ENCODE results near the gene REC8.
"Not testable (repeated sequence)": the region's sequence is repeated elsewhere in the genome, so short reads cannot be mapped to it uniquely, and the experiment has no call there.

The REC8 gene

GRCh38 chr14:24195186-24196070, 23.5 kb downstream of the REC8 start, which contains the start of gene TM9SF1:
TSS of gene TM9SF1 (minus strand) at chr14:24195441. CDS start at chr14:24195019, 422 bp downstream.
- peak; percentile 84 to 92 for DNase-seq (ENCODE audit: low spot score in 2 of 2)
- Mint-ChIP-seq H3K4me1 (peaks cover 51% of the 10 kb centered on the region), H3K36me3 (peaks cover 90% of the 10 kb centered on the region), H3K27ac (peak within 1 kb of the TSS; percentile 99), H3K9me3 (peaks cover 4% of the 10 kb centered on the region), H3K4me3 (peak within 1 kb of the TSS; percentile 78)
- ATAC-seq = peak; percentile 94

- Mint-ChIP-seq H3K4me3 (peak overlapping the region; percentile 78), H3K9me3 (peaks cover 4% of the 10 kb centered on the region), H3K36me3 (peaks cover 91% of the 10 kb centered on the region), H3K4me1 (peaks cover 55% of the 10 kb centered on the region), H3K27ac (peak overlapping the region; percentile 99)
- DNase-seq (ENCODE audit: low spot score in 2 of 2) (no peak), ATAC-seq (peak; percentile 11)
These were observed 24.5 kb downstream of the REC8 start for GRCh38 chr14:24196071-24197055.

- H3K36me3 Mint-ChIP-seq = peaks cover 91% of the 10 kb centered on the region
- peaks cover 4% of the 10 kb centered on the region for H3K9me3 Mint-ChIP-seq
- DNase-seq (ENCODE audit: low spot score in 2 of 2) (no peak), ATAC-seq (no peak)
- peak overlapping the region; percentile 78 for H3K4me3 Mint-ChIP-seq
- peak overlapping the region; percentile 99 for H3K27ac Mint-ChIP-seq
- peaks cover 51% of the 10 kb centered on the region for H3K4me1 Mint-ChIP-seq
These were observed 25.2 kb downstream of the REC8 start for GRCh38 chr14:24197056-24197450.

GRCh38 chr14:24198814-24199524, 27.1 kb downstream of the REC8 start:
- peaks cover 47% of the 10 kb centered on the region for H3K4me1 Mint-ChIP-seq
- DNase-seq (ENCODE audit: low spot score in 2 of 2) (no peak), ATAC-seq (no peak)
- peaks cover 9% of the 10 kb centered on the region for H3K9me3 Mint-ChIP-seq
- peaks cover 94% of the 10 kb centered on the region for H3K36me3 Mint-ChIP-seq
- no peak overlapping the region for H3K4me3 Mint-ChIP-seq
- peak overlapping the region; percentile 58 for H3K27ac Mint-ChIP-seq

GRCh38 chr14:24202538-24202937, 30.7 kb downstream of the REC8 start:
- not testable (repeated sequence) for H3K9me3 Mint-ChIP-seq; DNase-seq (ENCODE audit: low spot score in 2 of 2); H3K4me3 Mint-ChIP-seq; H3K27ac Mint-ChIP-seq; ATAC-seq
- Mint-ChIP-seq H3K36me3 (peaks cover 100% of the 10 kb centered on the region), H3K4me1 (peaks cover 50% of the 10 kb centered on the region)

GRCh38 chr14:24203249-24203886, 31.5 kb downstream of the REC8 start:
- ATAC-seq; H3K4me3 Mint-ChIP-seq; H3K27ac Mint-ChIP-seq; DNase-seq (ENCODE audit: low spot score in 2 of 2); H3K9me3 Mint-ChIP-seq: not testable (repeated sequence)
- Mint-ChIP-seq H3K36me3 (peaks cover 100% of the 10 kb centered on the region), H3K4me1 (peaks cover 54% of the 10 kb centered on the region)

- Mint-ChIP-seq H3K4me1 (peaks cover 43% of the 10 kb centered on the region), H3K27ac (peak overlapping the region; percentile 5), H3K9me3 (peaks cover 5% of the 10 kb centered on the region), H3K36me3 (peaks cover 100% of the 10 kb centered on the region), H3K4me3 (no peak overlapping the region)
- ATAC-seq = no peak
- DNase-seq (ENCODE audit: low spot score in 2 of 2) = no peak
These were observed 32.6 kb downstream of the REC8 start for GRCh38 chr14:24204163-24205146.

GRCh38 chr14:24206260-24207103, 34.6 kb downstream of the REC8 start:
- H3K4me1 Mint-ChIP-seq = peaks cover 50% of the 10 kb centered on the region
- no peak for DNase-seq (ENCODE audit: low spot score in 2 of 2)
- no peak for ATAC-seq
- H3K36me3 Mint-ChIP-seq = peaks cover 100% of the 10 kb centered on the region
- no peak overlapping the region for H3K4me3 Mint-ChIP-seq
- peaks cover 5% of the 10 kb centered on the region for H3K9me3 Mint-ChIP-seq
- peak overlapping the region; percentile 69 for H3K27ac Mint-ChIP-seq

- ATAC-seq (peak; percentile 58), DNase-seq (ENCODE audit: low spot score in 2 of 2) (no peak)
- peaks cover 52% of the 10 kb centered on the region for H3K4me1 Mint-ChIP-seq
- H3K36me3 Mint-ChIP-seq = peaks cover 100% of the 10 kb centered on the region
- peaks cover 5% of the 10 kb centered on the region for H3K9me3 Mint-ChIP-seq
- H3K4me3 Mint-ChIP-seq = no peak overlapping the region
- peak overlapping the region; percentile 69 for H3K27ac Mint-ChIP-seq
These were observed 35.2 kb downstream of the REC8 start for GRCh38 chr14:24207104-24207551.

GRCh38 chr14:24207625-24208024, 35.7 kb downstream of the REC8 start:
- Mint-ChIP-seq H3K9me3 (peaks cover 5% of the 10 kb centered on the region), H3K36me3 (peaks cover 100% of the 10 kb centered on the region), H3K4me3 (no peak overlapping the region), H3K4me1 (peaks cover 57% of the 10 kb centered on the region), H3K27ac (peak overlapping the region; percentile 69)
- ATAC-seq (no peak), DNase-seq (ENCODE audit: low spot score in 2 of 2) (no peak)

- Mint-ChIP-seq H3K4me3 (peak overlapping the region; percentile 91), H3K27ac (peak overlapping the region; percentile 98), H3K36me3 (peaks cover 95% of the 10 kb centered on the region), H3K9me3 (no peaks in the 10 kb centered on the region), H3K4me1 (peaks cover 75% of the 10 kb centered on the region)
- no peak for ATAC-seq
- DNase-seq (ENCODE audit: low spot score in 2 of 2) = no peak
These were observed 39.4 kb downstream of the REC8 start for GRCh38 chr14:24211311-24211710.

GRCh38 chr14:24212924-24213865, 41.3 kb downstream of the REC8 start, which contains the start of gene CHMP4A:
TSS of gene CHMP4A (minus strand) at chr14:24213488. CDS start at chr14:24213439, 49 bp downstream.
- Mint-ChIP-seq H3K4me1 (peaks cover 63% of the 10 kb centered on the region), H3K27ac (peak within 1 kb of the TSS; percentile 98), H3K9me3 (no peaks in the 10 kb centered on the region), H3K4me3 (peak within 1 kb of the TSS; percentile 91), H3K36me3 (peaks cover 94% of the 10 kb centered on the region)
- DNase-seq (ENCODE audit: low spot score in 2 of 2) (peak; percentile 83 to 97), ATAC-seq (peak; percentile 89)
